GM12878 (cell line): Measurements from ENCODE around the gene RPS19BP1. TPM values are rescaled to one million over a fixed set of nuclear protein-coding genes. Genes with fewer than 3 reads are reported as not detected.

Source experiments
- ATAC-seq: fragments of 200-7000 bp; cut with Tn5 transposase; 3 replicates; pipeline ENCODE4 v1.9.1; 2020; ENCODE audit warnings: mild to moderate bottlenecking, moderate library complexity
- BruUV-seq: library from RNA; stranded (reverse); fragments of 400-500 nt; replicated peaks from 2 replicates; lab custom pipeline; 2021; lab: Mats Ljungman, UMichigan
- CTCF ChIA-PET: fragments of 300-600 bp; sonication (Branson Sonifier 250); formaldehyde crosslinking; extraction: SDS; loops from one replicate; lab custom pipeline; 2021; ENCODE audit warnings: inconsistent platforms; lab: Yijun Ruan, JAX
- POLR2A ChIA-PET: fragments of 350-600 bp; formaldehyde crosslinking; extraction: SDS; loops from one replicate; lab custom pipeline; 2021; ENCODE audit warnings: inconsistent platforms; lab: Charles Lee
- RAD21 ChIA-PET: fragments of 300-600 bp; sonication (Branson Sonifier 250); formaldehyde crosslinking; loops from one replicate; lab custom pipeline; 2023; ENCODE audit warnings: antibody characterized with exemption; ENCODE audit not compliant: unreplicated experiment; lab: Charles Lee
- SMC1A ChIA-PET: fragments of 300-600 bp; sonication (Branson Sonifier 250); formaldehyde crosslinking; loops from one replicate; lab custom pipeline; 2023; ENCODE audit not compliant: unreplicated experiment, uncharacterized antibody; lab: Charles Lee
- DNase-seq: peaks from one replicate; pipeline ENCODE4 v3.0.0-alpha.2; 2011; ENCODE audit warnings: low read depth, low spot score
- FAIRE-seq: peaks from 3 replicates; lab custom pipeline; 2011; peaks lifted over from hg19 to GRCh38; lab: Jason Lieb, UNC
- H2AFZ ChIP-seq: 2 replicates; pipeline ENCODE4 v1.6.0; 2011; ENCODE audit warnings: low read depth, low read length, control low read depth; ENCODE audit not compliant: control insufficient read depth
- H3K27ac ChIP-seq: 2 replicates; pipeline ENCODE4 v1.5.1; 2011; ENCODE audit warnings: control low read depth; ENCODE audit not compliant: control insufficient read depth, insufficient read depth
- H3K27me3 ChIP-seq, 2 experiments: replicated peaks in 1 of 2; 2 replicates each; pipeline versions ENCODE4 v1.6.0 to v1.6.1; 2011; ENCODE audit warnings: low read length in 1 of 2; ENCODE audit not compliant: control insufficient read depth in 2 of 2, insufficient read depth in 2 of 2
- H3K36me3 ChIP-seq, 2 experiments: 2 replicates each; pipeline ENCODE4 v1.5.1; 2011; ENCODE audit warnings: low read length in 1 of 2; ENCODE audit not compliant: control insufficient read depth in 2 of 2, insufficient read depth in 2 of 2
- H3K4me1 ChIP-seq: 2 replicates; pipeline ENCODE4 v1.6.1; 2011; ENCODE audit warnings: mild to moderate bottlenecking, low read length, moderate library complexity, mixed read lengths; ENCODE audit not compliant: control insufficient read depth, insufficient read depth
- H3K4me2 ChIP-seq: 2 replicates; pipeline ENCODE4 v1.6.0; 2011; ENCODE audit warnings: control low read depth; ENCODE audit not compliant: control insufficient read depth, insufficient read depth
- H3K4me3 ChIP-seq: fragments of 200-600 bp; sonication (generic); 2 replicates; pipeline ENCODE4 v1.5.1; 2016
- H3K79me2 ChIP-seq: 2 replicates; pipeline ENCODE4 v1.6.0; 2011; ENCODE audit warnings: low read length; ENCODE audit not compliant: control insufficient read depth, insufficient read depth
- H3K9ac ChIP-seq: 2 replicates; pipeline ENCODE4 v1.8.0; 2011; ENCODE audit warnings: low read length, control low read depth, mixed read lengths; ENCODE audit not compliant: control insufficient read depth, insufficient read depth
- H3K9me3 ChIP-seq: replicated peaks from 3 replicates; pipeline ENCODE4 v1.5.1; 2011; ENCODE audit warnings: mild to moderate bottlenecking, low read length; ENCODE audit not compliant: control insufficient read depth, insufficient read depth
- H4K20me1 ChIP-seq: 2 replicates; pipeline ENCODE4 v1.6.0; 2011; ENCODE audit not compliant: control insufficient read depth, insufficient read depth
- ATF7 ChIP-seq: fragments of 450-650 bp; IDR thresholded peaks from 2 replicates; pipeline ENCODE4 v1.6.1; 2016; ENCODE audit warnings: low read depth, mild to moderate bottlenecking
- LARP7 ChIP-seq: fragments of 450-650 bp; IDR thresholded peaks from 2 replicates; pipeline ENCODE4 v1.6.1; 2017; ENCODE audit warnings: mild to moderate bottlenecking
- PAX5 ChIP-seq: IDR thresholded peaks from 2 replicates; pipeline ENCODE4 v1.6.1; 2011; ENCODE audit warnings: low read depth, low read length, borderline replicate concordance
- POLR2A ChIP-seq: IDR thresholded peaks from 2 replicates; pipeline ENCODE4 v1.6.1; 2011; ENCODE audit warnings: low read depth, mild to moderate bottlenecking, low read length
- POLR2AphosphoS2 ChIP-seq: IDR thresholded peaks from 2 replicates; pipeline ENCODE4 v1.6.1; 2011; ENCODE audit warnings: low read depth, mild to moderate bottlenecking, low read length, improper control_type of control experiment, moderate library complexity
- POLR2AphosphoS5 ChIP-seq: IDR thresholded peaks from 2 replicates; pipeline ENCODE4 v1.6.1; 2011; ENCODE audit warnings: mild to moderate bottlenecking, low read length, inconsistent platforms
- SMAD5 ChIP-seq: IDR thresholded peaks from 2 replicates; pipeline ENCODE4 v1.6.1; 2016; ENCODE audit warnings: antibody characterized with exemption, low read depth
- SUZ12 ChIP-seq: fragments of 200-600 bp; sonication (generic); IDR thresholded peaks from one replicate; pipeline ENCODE4 v1.6.1; 2018; ENCODE audit warnings: antibody characterized with exemption, mild to moderate bottlenecking; ENCODE audit not compliant: unreplicated experiment
- YBX1 ChIP-seq: fragments of 450-650 bp; IDR thresholded peaks from 2 replicates; pipeline ENCODE4 v1.6.1; 2016; ENCODE audit warnings: antibody characterized with exemption
- WGBS: methylation state at CpG from one replicate; pipeline ENCODE4 v1.1.6; 2016; ENCODE audit warnings: low lambda C conversion rate; ENCODE audit not compliant: insufficient replicate concordance, insufficient coverage; ENCODE audit errors: missing lambda C conversion rate; 5-methylcytosine and 5-hydroxymethylcytosine counted together
- in situ Hi-C: fragments of 300-500 bp; cut with MboI; formaldehyde crosslinking; loops from 9 replicates; pipeline ENCODE4 v1.14.3; 2018; ENCODE audit warnings: mixed read lengths
- intact Hi-C: fragments of 100-400 bp; cut with micrococcal nuclease; formaldehyde crosslinking; loops from one replicate; pipeline ENCODE4 v1.14.2; 2022; ENCODE audit not compliant: unreplicated experiment
- polyA plus RNA-seq, 11 experiments: library from polyadenylated mRNA; depleted of rRNA in 4 of 11; unstranded in 6 of 11; stranded (reverse) in 5 of 11; fragments of >200 nt; fragmentation: Nextera tagmentation in 4 of 11; fragmentation: Illumina TruSeq in 1 of 11; extraction: Ambion mirVana in 4 of 11; extraction: Trizol in 1 of 11; gene quantifications; 1 replicate in 1 of 11; 2 replicates in 10 of 11; pipeline versions ENCODE4 v1.2.1 to v1.2.3, GENCODE V29; 2011 to 2016; ENCODE audit warnings: inconsistent platforms in 2 of 11, missing spikeins in 2 of 11, low read depth in 1 of 11
- total RNA-seq, 4 experiments: library from RNA; depleted of rRNA in 3 of 4; stranded (reverse); fragments of >200 nt in 3 of 4; fragmentation: Illumina TruSeq in 1 of 4; extraction: Trizol in 1 of 4; gene quantifications; 2 replicates each; pipeline versions ENCODE4 v1.2.1 to v1.2.3, GENCODE V29; 2013 to 2021
- TF ChIP-seq, protein P1 (sequence below): fragments of 450-650 bp; IDR thresholded peaks from 2 replicates; pipeline ENCODE4 v1.6.1; 2017; ENCODE audit warnings: mild to moderate bottlenecking, low read depth, inconsistent platforms; ENCODE audit not compliant: poor library complexity, severe bottlenecking
- TF ChIP-seq, protein P2 (sequence below): IDR thresholded peaks from 2 replicates; pipeline ENCODE4 v1.6.1; 2011; ENCODE audit warnings: borderline replicate concordance, low read depth, mild to moderate bottlenecking, moderate library complexity, mixed read lengths, low read length; ENCODE audit not compliant: insufficient read depth; ENCODE audit errors: extremely low read length

RPS19BP1 gene
- total and polyA plus RNA-seq, 10 of the 15 experiments (the other 5 are each of a cell fraction or from before 2014, with no cell fraction given), result 2.7 to 206 (median 78.6) TPM

DNA sequence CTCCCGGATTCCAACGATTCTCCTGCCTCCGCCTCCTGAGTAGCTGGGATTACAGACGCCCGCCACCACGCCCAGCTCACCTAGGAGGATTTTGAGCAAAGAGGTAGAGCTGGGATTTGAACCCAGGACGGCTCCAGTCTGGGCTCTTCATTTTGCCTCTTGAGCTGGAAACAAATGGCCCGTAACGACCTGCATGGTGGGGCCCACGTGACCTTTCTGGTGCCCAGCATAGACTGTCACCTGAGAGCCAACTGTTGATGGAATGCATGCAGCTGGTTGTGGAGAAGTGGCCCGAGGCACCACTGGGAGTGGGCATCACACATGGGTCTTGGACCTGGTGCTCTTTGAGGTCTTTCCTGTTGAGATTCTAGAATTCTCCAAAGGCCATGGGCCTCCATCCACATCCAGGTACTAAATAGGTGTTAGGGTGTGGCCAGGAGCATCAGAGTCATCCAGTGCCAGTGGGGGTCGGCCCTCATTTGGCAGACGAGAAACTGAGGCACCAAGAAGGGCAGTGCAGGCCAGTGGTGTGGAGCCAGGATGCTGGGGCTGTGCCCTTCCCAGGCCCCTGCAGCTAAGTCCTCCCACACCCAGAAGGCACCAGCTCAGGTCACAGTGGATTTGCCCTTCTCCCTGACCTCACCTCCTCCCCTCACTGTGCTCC, 8.3 kb downstream of the RPS19BP1 start:
- BruUV-seq, result no TSS peak
- no peak overlapping the region; the same call in 1 of the 2 replicates for H3K27ac ChIP-seq
- WGBS, result 67% methylated on average over 13 of the region's 13 CpGs
- H3K79me2 ChIP-seq, result peaks cover 65% of the 10 kb centered on the region
- peaks cover 42% of the 10 kb centered on the region for H3K4me1 ChIP-seq
- ChIA-PET CTCF (interaction anchor here (1.0 to 17.8 kb wide), 3 partner anchors 9 to 180 kb away, joined by 3 to 372 read pairs (median 22); partner anchors contain the start of gene MIEF1), RAD21 (interaction anchor here (1.3 kb wide), 2 partner anchors 125 to 181 kb away, joined by 5 read pairs; partner anchors contain the start of gene TAB1), SMC1A (interaction anchor here (0.7 to 1.6 kb wide), 5 partner anchors 8 to 375 kb away, joined by 3 to 8 read pairs (median 3); no protein-coding TSS in a partner anchor), POLR2A (interaction anchor here (0.6 to 1.5 kb wide), 6 partner anchors 9 to 397 kb away, joined by 3 to 5 read pairs (median 4); partner anchors contain the start of gene MIEF1)
- H3K4me3 ChIP-seq, result peak overlapping the region; percentile 9; the same call in 1 of the 2 replicates
- intact Hi-C loops, result loop anchor here (5.0 kb wide), 1 partner anchor 77 kb away; no protein-coding TSS in a partner anchor
- H4K20me1 ChIP-seq, result peaks cover 29% of the 10 kb centered on the region
- TF ChIP-seq, protein P1, sequence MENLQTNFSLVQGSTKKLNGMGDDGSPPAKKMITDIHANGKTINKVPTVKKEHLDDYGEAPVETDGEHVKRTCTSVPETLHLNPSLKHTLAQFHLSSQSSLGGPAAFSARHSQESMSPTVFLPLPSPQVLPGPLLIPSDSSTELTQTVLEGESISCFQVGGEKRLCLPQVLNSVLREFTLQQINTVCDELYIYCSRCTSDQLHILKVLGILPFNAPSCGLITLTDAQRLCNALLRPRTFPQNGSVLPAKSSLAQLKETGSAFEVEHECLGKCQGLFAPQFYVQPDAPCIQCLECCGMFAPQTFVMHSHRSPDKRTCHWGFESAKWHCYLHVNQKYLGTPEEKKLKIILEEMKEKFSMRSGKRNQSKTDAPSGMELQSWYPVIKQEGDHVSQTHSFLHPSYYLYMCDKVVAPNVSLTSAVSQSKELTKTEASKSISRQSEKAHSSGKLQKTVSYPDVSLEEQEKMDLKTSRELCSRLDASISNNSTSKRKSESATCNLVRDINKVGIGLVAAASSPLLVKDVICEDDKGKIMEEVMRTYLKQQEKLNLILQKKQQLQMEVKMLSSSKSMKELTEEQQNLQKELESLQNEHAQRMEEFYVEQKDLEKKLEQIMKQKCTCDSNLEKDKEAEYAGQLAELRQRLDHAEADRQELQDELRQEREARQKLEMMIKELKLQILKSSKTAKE, result no peak
- TF ChIP-seq, protein P2, sequence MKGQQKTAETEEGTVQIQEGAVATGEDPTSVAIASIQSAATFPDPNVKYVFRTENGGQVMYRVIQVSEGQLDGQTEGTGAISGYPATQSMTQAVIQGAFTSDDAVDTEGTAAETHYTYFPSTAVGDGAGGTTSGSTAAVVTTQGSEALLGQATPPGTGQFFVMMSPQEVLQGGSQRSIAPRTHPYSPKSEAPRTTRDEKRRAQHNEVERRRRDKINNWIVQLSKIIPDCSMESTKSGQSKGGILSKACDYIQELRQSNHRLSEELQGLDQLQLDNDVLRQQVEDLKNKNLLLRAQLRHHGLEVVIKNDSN, result peak; percentile 73
- TF ChIP-seq PAX5 (peak; percentile 7; the same call in 1 of the 2 replicates), LARP7 (0 out of 2 replicates have a peak, but pooled peaks have one; percentile 24), POLR2AphosphoS5 (peak; percentile 73; the same call in 1 of the 2 replicates), SUZ12 (no peak), POLR2A (peak; percentile 77), YBX1 (no peak), SMAD5 (peak; percentile 41; the same call in 1 of the 2 replicates), POLR2AphosphoS2 (peak; percentile 88; the same call in 1 of the 2 replicates), ATF7 (no peak)
- no peak for ATAC-seq
- no peaks in the 10 kb centered on the region for H3K27me3 ChIP-seq
- no peak overlapping the region for H2AFZ ChIP-seq
- H3K9me3 ChIP-seq, result no peaks in the 10 kb centered on the region
- H3K9ac ChIP-seq, result no peak overlapping the region
- peak overlapping the region; percentile 72 for H3K4me2 ChIP-seq
- no peak for FAIRE-seq
- no peak for DNase-seq
- peaks cover 18 to 23% of the 10 kb centered on the region in 2 experiments; a peak in 3 of 4 replicates for H3K36me3 ChIP-seq
- in situ Hi-C loops, result loop anchor here (25.0 kb wide), 1 partner anchor 362 kb away; the partner anchor contains the start of gene CBX7
